ENCODE measurements around the gene CCR2. TPM values are rescaled to one million over a fixed set of nuclear protein-coding genes. Genes with fewer than 3 reads are reported as not detected.

CCR2 gene
- polyA plus RNA-seq, 4 donors, result 0.87 to 1.4 (median 1.3) TPM; not detected in 1

- FAIRE-seq (no peak), DNase-seq (peak in 1 of 2 donors; percentile 40)
- Histone ChIP-seq H3K4me3 (ENCODE audit: low read depth in 1 of 3, low read length in 3 of 3) (peak overlapping the region in 2 of 3 donors; percentile 57 to 60), H3K27ac (ENCODE audit: low read depth in 1 of 3, low read length in 2 of 3) (peak overlapping the region; percentile 95 to 99 (median 98)), H3K36me3 (ENCODE audit: control insufficient read depth in 3 of 3, insufficient read depth in 2 of 3, low read depth in 1 of 3, low read length in 3 of 3) (peaks cover 0 to 12% (median 0%) of the 10 kb centered on the region in 3 donors), H3K27me3 (ENCODE audit: control insufficient read depth in 3 of 3, insufficient read depth in 3 of 3, low read length in 3 of 3) (no peaks in the 10 kb centered on the region), H3K9me3 (ENCODE audit: control insufficient read depth in 2 of 2, insufficient read depth in 1 of 2, low read depth in 1 of 2, low read length in 1 of 2) (no peaks in the 10 kb centered on the region), H3K4me1 (ENCODE audit: control insufficient read depth in 3 of 3, insufficient read depth in 2 of 3, low read depth in 1 of 3, low read length in 2 of 3) (peaks cover 4 to 43% (median 16%) of the 10 kb centered on the region in 3 donors)
- WGBS, 3 donors, result 17 to 50% (median 35%) methylated on average over 7 of the region's 7 CpGs
Observed at GRCh38 chr3:46407970-46408369, 54.1 kb downstream of the CCR2 start.

- whole genome bisulfite sequencing, 3 donors, result 89 to 93% (median 92%) methylated on average over 7 of the region's 7 CpGs
- Histone ChIP-seq H3K36me3 (ENCODE audit: control insufficient read depth in 3 of 3, insufficient read depth in 2 of 3, low read depth in 1 of 3, low read length in 3 of 3) (peaks cover 0 to 12% (median 0%) of the 10 kb centered on the region in 3 donors), H3K4me3 (ENCODE audit: low read depth in 1 of 3, low read length in 3 of 3) (no peak overlapping the region), H3K27ac (ENCODE audit: low read depth in 1 of 3, low read length in 2 of 3) (no peak overlapping the region), H3K27me3 (ENCODE audit: control insufficient read depth in 3 of 3, insufficient read depth in 3 of 3, low read length in 3 of 3) (no peaks in the 10 kb centered on the region), H3K9me3 (ENCODE audit: control insufficient read depth in 2 of 2, insufficient read depth in 1 of 2, low read depth in 1 of 2, low read length in 1 of 2) (no peaks in the 10 kb centered on the region), H3K4me1 (ENCODE audit: control insufficient read depth in 3 of 3, insufficient read depth in 2 of 3, low read depth in 1 of 3, low read length in 2 of 3) (peaks cover 4 to 39% (median 16%) of the 10 kb centered on the region in 3 donors)
- DNase-seq (no peak), FAIRE-seq (no peak)
Observed at GRCh38 chr3:46408853-46409252, 54.9 kb downstream of the CCR2 start.

- no peak for FAIRE-seq
- WGBS, 3 donors, result 86 to 91% (median 89%) methylated on average over 9 of the region's 9 CpGs
Observed at GRCh38 chr3:46409739-46410489, 56.0 kb downstream of the CCR2 start.

More at GRCh38 chr3:46409739-46410489, 56.0 kb downstream of the CCR2 start:
- Histone ChIP-seq H3K27me3 (ENCODE audit: control insufficient read depth in 3 of 3, insufficient read depth in 3 of 3, low read length in 3 of 3) (no peaks in the 10 kb centered on the region), H3K4me1 (ENCODE audit: control insufficient read depth in 3 of 3, insufficient read depth in 2 of 3, low read depth in 1 of 3, low read length in 2 of 3) (peaks cover 3 to 33% (median 13%) of the 10 kb centered on the region in 3 donors), H3K9me3 (ENCODE audit: control insufficient read depth in 2 of 2, insufficient read depth in 1 of 2, low read depth in 1 of 2, low read length in 1 of 2) (no peaks in the 10 kb centered on the region), H3K27ac (ENCODE audit: low read depth in 1 of 3, low read length in 2 of 3) (no peak overlapping the region), H3K4me3 (ENCODE audit: low read depth in 1 of 3, low read length in 3 of 3) (no peak overlapping the region), H3K36me3 (ENCODE audit: control insufficient read depth in 3 of 3, insufficient read depth in 2 of 3, low read depth in 1 of 3, low read length in 3 of 3) (peaks cover 0 to 12% (median 0%) of the 10 kb centered on the region in 3 donors)
- no peak for DNase-seq

Other genes with a start within 250 kb of the CCR2 start
- 1 to 10 TPM in 3 of 4 donors, under 1 TPM in 1; 0.45 to 3.6 (median 2.1) TPM for gene CCR1, start 145.8 kb upstream of the CCR2 start, polyA plus RNA-seq
- under 1 TPM in 1 of 4 donors, not detected in 3; 0.22 TPM for gene CCR3, start 111.7 kb upstream of the CCR2 start, polyA plus RNA-seq
- gene CCR5, start 16.8 kb downstream of the CCR2 start, polyA plus RNA-seq, result 1 to 10 TPM in 1 of 4 donors, under 1 TPM in 3; 0.81 to 1.5 (median 0.92) TPM
- gene CCRL2, start 53.1 kb downstream of the CCR2 start, polyA plus RNA-seq, result 10 to 100 TPM; 10.7 to 13.9 (median 12.2) TPM
- 1 to 10 TPM in 2 of 4 donors, under 1 TPM in 2; 0.22 to 6.0 (median 1.5) TPM for gene LTF, start 110.8 kb downstream of the CCR2 start, polyA plus RNA-seq
- gene RTP3, start 143.9 kb downstream of the CCR2 start, polyA plus RNA-seq, result under 1 TPM in 1 of 4 donors, not detected in 3; 0.06 TPM
- under 1 TPM in 3 of 4 donors, not detected in 1; 0.22 to 0.66 (median 0.61) TPM for gene LRRC2, start 212.2 kb downstream of the CCR2 start, polyA plus RNA-seq